Activated CD4-positive, alpha-beta T cell treated with anti-CD3 and anti-CD28 coated beads, Interleukin-2, amount 10 ng/mL, durations not matched to agents 24 days and 14 days (primary cell): Measurements from ENCODE around the gene PBX4. TPM values are rescaled to one million over a fixed set of nuclear protein-coding genes. Genes with fewer than 3 reads are reported as not detected.

Source experiments
- DNase-seq: peaks from one replicate; pipeline ENCODE4 v3.0.0; 2022
- H3K27ac Mint-ChIP-seq: one replicate; pipeline ENCODE4 v1.8.0; 2022; ENCODE audit warnings: mild to moderate bottlenecking, mixed read lengths
- H3K27me3 Mint-ChIP-seq: one replicate; pipeline ENCODE4 v1.8.0; 2022; ENCODE audit warnings: mixed read lengths
- H3K36me3 Mint-ChIP-seq: one replicate; pipeline ENCODE4 v1.8.0; 2022; ENCODE audit warnings: low read depth, mild to moderate bottlenecking, mixed read lengths
- H3K4me1 Mint-ChIP-seq: one replicate; pipeline ENCODE4 v1.8.0; 2021; ENCODE audit warnings: mixed read lengths
- H3K4me3 Mint-ChIP-seq: one replicate; pipeline ENCODE4 v1.8.0; 2022; ENCODE audit warnings: mild to moderate bottlenecking, moderate library complexity, mixed read lengths
- H3K9me3 Mint-ChIP-seq: one replicate; pipeline ENCODE4 v1.8.0; 2021; ENCODE audit warnings: mixed read lengths
- intact Hi-C: fragments of 100-400 bp; cut with micrococcal nuclease; formaldehyde crosslinking; loops from one replicate; pipeline ENCODE4 v1.15.1; 2023
- total RNA-seq: library from RNA; stranded (reverse); gene quantifications from 2 replicates; pipeline ENCODE4 v1.2.3, GENCODE V29; 2022

Gene PBX4
- total RNA-seq, 1 donor from 2014 or later, result 20.5 TPM

DNA sequence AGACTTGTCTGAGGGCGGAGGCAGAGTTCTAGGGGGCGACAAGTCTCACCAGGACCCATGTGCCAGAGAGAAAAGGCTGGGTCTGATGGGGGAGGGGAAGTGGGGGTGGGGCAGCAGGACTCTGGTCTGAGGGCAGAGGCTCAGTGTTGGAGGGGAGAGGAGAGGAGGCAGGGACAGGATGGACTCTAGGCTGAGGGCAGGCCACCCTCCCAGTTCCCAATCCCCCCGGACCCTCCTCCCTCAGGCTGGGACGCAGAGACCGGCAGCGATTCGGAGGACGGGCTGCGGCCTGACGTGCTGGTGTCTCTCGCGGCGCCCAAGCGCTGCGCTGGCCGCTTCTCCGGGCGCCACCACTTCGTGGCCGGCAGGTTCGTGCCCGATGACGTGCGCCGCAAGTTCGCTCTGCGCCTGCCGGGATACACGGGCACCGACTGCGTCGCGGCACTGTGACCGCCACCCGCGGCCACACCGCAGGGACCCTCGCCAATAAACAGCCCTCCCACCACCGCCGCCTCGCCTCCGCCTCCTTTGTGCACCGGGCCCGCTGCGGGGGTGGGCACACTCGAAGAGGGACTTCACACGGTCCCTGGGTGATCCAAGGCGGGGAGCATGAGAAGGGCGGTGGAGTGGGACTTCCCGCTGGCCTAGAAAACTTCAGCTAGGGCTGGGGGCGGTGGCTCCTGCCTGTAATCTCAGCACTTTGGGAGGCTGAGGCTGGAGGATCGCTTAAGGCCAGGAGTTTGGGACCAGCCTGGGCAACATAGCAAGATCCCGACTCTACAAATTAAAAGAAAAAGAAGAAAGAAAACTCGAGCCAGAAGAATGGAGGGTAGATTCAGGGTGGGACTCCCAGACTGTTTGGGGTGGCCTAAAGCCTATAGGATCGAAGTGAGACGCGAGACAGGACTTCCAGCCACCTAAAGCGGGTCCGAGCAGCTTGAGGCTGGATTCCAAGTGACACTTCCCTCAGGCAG is 81.1 kb downstream of the PBX4 start:
- intact Hi-C loops, result loop anchor here (10.0 kb wide), 1 partner anchor 197 kb away; the partner anchor contains the start of gene ZNF14
- no peaks in the 10 kb centered on the region for H3K9me3 Mint-ChIP-seq
- H3K27ac Mint-ChIP-seq, result peak overlapping the region; percentile 37
- H3K27me3 Mint-ChIP-seq, result peaks cover 17% of the 10 kb centered on the region
- DNase-seq, result no peak
- H3K4me3 Mint-ChIP-seq, result no peak overlapping the region
- H3K4me1 Mint-ChIP-seq, result peaks cover 23% of the 10 kb centered on the region
- H3K36me3 Mint-ChIP-seq, result peaks cover 6% of the 10 kb centered on the region

DNA sequence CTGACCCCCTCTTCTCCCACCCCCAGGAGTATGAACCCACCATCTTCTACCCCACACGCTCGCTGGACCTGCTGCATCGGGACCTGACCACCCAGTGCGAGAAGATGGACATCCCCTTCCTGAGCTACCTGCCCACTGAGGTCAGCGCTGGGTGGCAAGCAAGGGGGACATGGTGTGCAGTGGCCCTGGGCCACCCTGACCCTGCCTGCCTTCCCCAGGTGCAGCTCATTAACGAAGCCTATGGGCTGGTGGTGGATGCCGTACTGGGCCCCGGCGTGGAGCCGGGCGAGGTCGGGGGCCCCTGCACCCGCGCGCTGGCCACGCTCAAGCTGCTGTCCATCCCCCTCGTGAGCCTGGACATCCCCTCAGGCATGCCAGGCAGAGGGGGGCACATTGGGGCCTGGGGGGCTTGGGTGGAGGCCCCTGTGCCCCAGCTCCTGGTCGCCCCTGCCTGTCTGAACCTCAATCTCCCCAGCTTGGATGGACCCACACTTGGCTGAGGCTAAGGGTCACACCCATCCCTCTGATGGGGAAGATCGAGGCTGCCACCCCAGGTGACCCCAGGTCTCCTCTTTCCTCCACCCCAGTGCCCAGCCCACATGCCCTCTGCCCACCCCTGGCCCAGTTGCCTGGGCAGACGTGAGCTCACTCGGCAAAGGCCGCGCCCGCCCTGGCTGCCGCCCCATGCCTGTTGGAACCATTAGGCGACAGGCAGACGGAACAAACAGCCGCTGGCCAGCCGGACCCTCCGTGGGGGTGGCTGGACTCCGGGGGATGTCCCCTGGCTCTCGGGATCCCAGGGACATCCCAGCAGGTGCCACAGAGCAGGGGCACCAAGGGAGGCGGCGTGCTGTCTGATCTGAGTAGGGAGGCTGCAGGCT is 82.9 kb downstream of the PBX4 start:
- H3K27ac Mint-ChIP-seq, result no peak overlapping the region
- peaks cover 16% of the 10 kb centered on the region for H3K27me3 Mint-ChIP-seq
- no peak overlapping the region for H3K4me3 Mint-ChIP-seq
- peaks cover 17% of the 10 kb centered on the region for H3K36me3 Mint-ChIP-seq
- peaks cover 23% of the 10 kb centered on the region for H3K4me1 Mint-ChIP-seq
- no peak for DNase-seq
- intact Hi-C loops, result loop anchor here (10.0 kb wide), 1 partner anchor 199 kb away; the partner anchor contains the start of gene ZNF14
- no peaks in the 10 kb centered on the region for H3K9me3 Mint-ChIP-seq

DNA sequence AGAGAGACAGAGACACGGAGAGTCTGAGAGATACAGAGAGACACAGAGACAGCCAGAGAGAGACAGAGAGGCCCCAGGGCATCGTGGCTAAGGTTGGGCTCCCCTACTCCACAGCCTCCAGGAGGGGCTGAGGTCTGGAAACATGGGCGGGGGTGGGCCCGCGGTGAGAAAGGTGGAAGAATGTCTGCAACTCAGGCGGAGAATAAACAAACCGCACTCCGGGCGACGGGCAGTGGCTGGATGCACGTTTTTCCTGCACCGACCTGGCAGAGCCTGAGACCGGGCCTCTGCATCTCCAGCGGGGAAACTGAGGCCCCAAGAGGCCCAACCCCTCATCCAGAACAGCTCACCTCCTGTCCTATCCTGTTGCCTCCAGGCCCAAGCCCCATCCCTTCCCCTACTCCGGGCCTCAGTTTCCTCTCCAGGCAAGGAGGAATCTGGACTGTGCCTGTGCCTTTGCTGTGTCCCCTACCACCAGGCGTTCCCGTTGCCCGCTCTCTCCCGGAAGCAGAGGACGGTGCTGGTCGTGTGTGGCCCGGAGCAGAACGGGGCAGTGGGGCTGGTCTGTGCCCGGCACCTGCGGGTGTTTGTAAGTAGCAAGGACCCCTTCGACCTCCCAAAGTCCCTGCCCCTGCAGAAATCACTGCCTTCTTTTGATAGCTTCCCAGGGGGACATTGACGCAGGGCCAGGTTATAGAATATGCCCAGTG is 83.8 kb downstream of the PBX4 start:
- Mint-ChIP-seq H3K27me3 (peaks cover 16% of the 10 kb centered on the region), H3K4me3 (no peak overlapping the region), H3K36me3 (peaks cover 17% of the 10 kb centered on the region), H3K9me3 (no peaks in the 10 kb centered on the region), H3K27ac (no peak overlapping the region), H3K4me1 (peaks cover 23% of the 10 kb centered on the region)
- DNase-seq, result no peak
- intact Hi-C loops, result loop anchor here (10.0 kb wide), 1 partner anchor 200 kb away; the partner anchor contains the start of gene ZNF14

DNA sequence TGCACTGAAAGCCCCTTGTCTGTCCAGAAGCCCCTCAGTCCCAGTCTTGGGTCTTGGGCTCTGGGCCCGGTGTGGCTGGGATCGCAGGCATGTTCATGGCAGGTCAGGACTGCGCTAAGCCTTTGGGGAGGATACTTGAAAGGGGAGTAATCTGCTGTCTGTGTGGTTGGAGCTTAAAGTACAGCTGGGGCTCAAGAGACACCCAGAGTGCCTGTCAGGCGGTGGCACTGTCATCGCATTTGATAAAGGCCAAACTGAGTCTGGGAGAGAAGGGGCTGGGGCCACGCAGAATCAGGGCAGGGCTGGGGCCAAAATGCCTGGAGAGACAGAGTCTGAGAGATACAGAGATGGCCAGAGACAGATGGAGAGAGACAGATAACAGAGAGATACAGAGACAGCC is 84.6 kb downstream of the PBX4 start:
- Mint-ChIP-seq H3K27ac (no peak overlapping the region), H3K4me1 (peaks cover 22% of the 10 kb centered on the region), H3K9me3 (no peaks in the 10 kb centered on the region), H3K4me3 (no peak overlapping the region), H3K36me3 (peaks cover 20% of the 10 kb centered on the region), H3K27me3 (peaks cover 12% of the 10 kb centered on the region)
- DNase-seq, result no peak
- intact Hi-C loops, result loop anchor here (10.0 kb wide), 1 partner anchor 201 kb away; the partner anchor contains the start of gene ZNF14

DNA sequence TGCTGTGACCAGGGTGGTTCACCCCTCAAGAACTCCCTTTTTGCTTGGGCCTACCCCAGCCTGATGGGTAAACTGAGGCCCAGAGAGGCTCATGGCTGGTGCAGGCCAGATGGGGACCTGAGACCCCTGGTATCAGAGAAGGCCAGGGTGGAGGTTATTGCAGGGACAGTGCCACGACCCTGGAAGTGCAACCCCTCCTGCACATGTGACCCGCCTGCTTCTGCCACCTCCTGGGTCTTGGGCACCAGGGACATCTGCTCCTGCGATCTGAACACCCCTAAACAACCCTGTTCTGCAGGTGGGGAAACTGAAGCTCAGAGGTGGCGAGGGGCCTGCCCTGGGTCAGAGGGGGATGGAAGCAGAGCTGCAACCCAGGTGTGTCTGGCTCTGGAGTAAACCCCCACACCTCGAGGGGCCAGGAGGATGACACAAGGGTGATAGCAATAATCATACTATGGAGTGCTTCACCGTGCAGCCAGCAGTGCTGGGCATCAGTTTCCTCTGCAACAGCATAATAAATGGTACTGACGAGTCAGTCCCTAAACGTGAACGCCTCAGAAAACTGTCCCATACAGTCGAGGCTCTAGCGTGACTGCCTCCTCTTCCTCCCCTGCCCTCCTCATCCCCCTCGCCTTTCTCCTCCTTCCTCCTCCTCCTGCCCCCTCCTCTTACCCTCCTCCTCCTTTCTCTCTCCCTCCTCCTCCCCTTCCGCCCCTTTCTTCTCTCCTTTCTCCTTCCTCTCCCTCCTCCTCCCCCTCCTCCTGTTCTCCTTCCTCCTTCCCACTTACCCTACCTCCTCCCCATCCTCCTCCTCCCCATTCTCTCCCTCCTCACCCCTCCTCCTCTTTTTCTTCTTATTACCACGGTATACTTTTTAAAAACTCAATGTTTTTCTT is 85.4 kb downstream of the PBX4 start:
- intact Hi-C loops, result loop anchor here (1.0 to 10.0 kb wide), 3 partner anchors 21 to 202 kb away; partner anchors contain the start of gene ZNF14
- Mint-ChIP-seq H3K36me3 (peaks cover 20% of the 10 kb centered on the region), H3K27me3 (peaks cover 7% of the 10 kb centered on the region), H3K9me3 (no peaks in the 10 kb centered on the region), H3K4me1 (peaks cover 18% of the 10 kb centered on the region), H3K27ac (no peak overlapping the region), H3K4me3 (no peak overlapping the region)
- DNase-seq, result no peak

DNA sequence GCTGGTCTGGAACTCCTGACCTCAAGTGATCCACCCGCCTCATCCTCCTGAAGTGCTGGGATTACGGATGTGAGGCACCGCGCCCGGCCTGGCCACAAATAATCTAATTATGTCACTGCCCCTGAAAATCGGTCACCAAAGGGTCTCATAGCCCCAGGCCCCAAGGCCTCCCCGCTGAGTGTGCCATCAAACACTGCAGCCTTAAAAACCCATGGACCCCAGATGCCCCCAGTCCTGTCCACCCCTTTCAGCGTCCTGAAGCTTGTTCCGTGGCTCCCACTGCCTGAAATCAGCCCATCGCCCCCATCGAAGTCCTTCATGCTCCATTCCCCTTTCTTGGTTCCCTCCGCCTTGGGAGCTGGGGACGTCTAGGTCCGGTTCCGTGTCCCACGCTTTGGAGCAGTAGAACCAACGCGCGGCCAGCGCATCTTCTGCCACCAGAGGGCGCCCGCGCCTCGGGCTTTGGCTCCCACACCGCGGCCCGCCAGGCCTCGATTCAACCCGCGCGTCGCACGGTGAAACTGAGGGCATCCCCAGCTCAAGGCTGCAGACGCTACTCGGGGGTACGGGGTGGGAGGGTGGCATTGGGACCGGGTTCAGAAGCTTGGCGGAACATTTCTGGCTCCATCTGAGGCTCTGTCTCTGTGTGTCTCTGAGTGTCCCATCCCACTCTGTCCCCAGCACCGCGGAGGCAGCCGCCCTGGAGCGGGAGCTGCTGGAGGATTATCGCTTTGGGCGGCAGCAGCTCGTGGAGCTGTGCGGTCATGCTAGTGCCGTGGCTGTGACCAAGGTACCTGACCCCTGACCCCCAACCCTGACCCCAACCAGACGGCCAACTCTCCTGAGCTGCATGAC is 86.3 kb downstream of the PBX4 start:
- Mint-ChIP-seq H3K9me3 (no peaks in the 10 kb centered on the region), H3K4me3 (peak overlapping the region; percentile 14), H3K27ac (peak overlapping the region; percentile 47), H3K27me3 (peaks cover 3% of the 10 kb centered on the region), H3K36me3 (peaks cover 22% of the 10 kb centered on the region), H3K4me1 (peaks cover 16% of the 10 kb centered on the region)
- DNase-seq, result peak; percentile 96
- intact Hi-C loops, result loop anchor here (1.0 to 10.0 kb wide), 3 partner anchors 22 to 203 kb away; partner anchors contain the start of gene ZNF14

DNA sequence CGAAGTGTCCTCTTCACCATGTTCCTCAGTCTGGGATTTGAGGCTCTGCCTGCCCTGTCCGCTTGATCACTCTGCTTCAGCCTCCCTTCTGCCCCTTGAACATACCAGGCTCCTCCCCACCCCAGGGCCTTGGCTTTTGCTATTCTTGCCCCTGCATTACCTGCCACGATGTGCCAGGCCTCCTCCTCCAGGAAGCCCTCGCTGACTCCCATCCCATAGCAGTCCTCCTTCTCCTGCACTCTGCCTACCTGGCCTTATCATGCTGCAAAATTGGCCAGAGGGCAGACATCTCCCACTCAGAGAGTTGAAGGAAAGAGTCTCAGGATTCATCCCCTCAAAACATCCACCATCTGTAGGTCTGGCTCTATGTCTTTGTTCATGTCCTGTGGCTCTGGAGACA is 87.6 kb downstream of the PBX4 start:
- DNase-seq, result no peak
- no peak overlapping the region for H3K4me3 Mint-ChIP-seq
- intact Hi-C loops, result loop anchor here (10.0 kb wide), 1 partner anchor 204 kb away; the partner anchor contains the start of gene ZNF14
- peaks cover 15% of the 10 kb centered on the region for H3K4me1 Mint-ChIP-seq
- no peaks in the 10 kb centered on the region for H3K9me3 Mint-ChIP-seq
- H3K27me3 Mint-ChIP-seq, result no peaks in the 10 kb centered on the region
- peaks cover 21% of the 10 kb centered on the region for H3K36me3 Mint-ChIP-seq
- H3K27ac Mint-ChIP-seq, result peak overlapping the region; percentile 47

DNA sequence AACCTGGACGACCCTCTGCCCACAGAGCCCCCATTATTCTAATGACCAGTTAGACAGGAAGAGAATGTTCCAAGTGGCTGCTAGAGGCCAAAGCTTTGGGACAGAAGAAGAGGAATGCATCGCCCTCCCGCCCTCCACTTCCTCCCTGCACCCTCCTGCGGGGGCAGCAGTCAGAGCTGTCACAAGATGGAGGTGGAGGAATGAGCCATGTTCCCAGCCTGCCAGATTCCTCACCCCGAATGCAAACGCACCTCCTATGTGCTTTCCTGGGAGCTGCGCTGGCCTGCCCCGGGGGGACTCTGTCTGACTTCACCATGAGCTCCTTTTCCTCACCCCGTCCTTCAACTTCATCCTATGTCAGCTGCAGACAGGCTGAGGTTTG is 88.1 kb downstream of the PBX4 start:
- Mint-ChIP-seq H3K27me3 (no peaks in the 10 kb centered on the region), H3K9me3 (no peaks in the 10 kb centered on the region), H3K4me1 (peaks cover 15% of the 10 kb centered on the region), H3K27ac (no peak overlapping the region), H3K36me3 (peaks cover 21% of the 10 kb centered on the region), H3K4me3 (no peak overlapping the region)
- no peak for DNase-seq
- intact Hi-C loops, result loop anchor here (10.0 kb wide), 1 partner anchor 204 kb away; the partner anchor contains the start of gene ZNF14

DNA sequence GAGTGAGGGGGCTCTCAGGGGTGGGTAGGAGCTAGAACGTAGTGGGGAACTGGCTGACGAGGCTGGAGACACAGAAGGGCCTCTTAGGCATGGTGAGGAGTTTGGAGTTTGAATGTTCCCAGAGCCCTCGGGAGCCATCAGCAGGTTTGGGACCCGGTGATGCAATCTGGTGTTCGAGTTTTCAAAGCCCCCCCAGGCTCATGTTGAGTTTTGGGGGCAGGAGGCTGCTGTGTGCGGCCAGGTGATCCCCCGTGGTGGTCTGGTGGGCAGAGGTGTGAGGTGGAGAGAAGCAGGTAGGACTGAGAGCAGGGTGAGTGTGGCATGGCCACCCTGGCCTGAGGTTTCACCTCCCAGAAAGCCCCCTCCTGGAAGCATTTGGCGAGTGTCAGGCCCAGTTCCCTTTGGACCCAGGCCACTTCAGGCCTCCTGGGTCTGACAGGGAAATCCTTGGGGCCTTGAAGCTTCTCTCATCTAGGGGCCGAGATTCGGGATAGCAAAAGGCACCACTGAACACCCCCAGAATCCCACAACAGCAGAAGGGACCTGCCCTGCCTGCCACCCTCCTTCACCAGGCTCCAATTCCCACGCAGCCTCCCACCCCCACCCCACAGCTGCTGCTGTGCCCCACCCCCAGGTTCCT is 88.6 kb downstream of the PBX4 start:
- no peak overlapping the region for H3K4me3 Mint-ChIP-seq
- H3K36me3 Mint-ChIP-seq, result peaks cover 23% of the 10 kb centered on the region
- no peak overlapping the region for H3K27ac Mint-ChIP-seq
- no peaks in the 10 kb centered on the region for H3K27me3 Mint-ChIP-seq
- peaks cover 15% of the 10 kb centered on the region for H3K4me1 Mint-ChIP-seq
- no peaks in the 10 kb centered on the region for H3K9me3 Mint-ChIP-seq
- intact Hi-C loops, result loop anchor here (10.0 kb wide), 1 partner anchor 205 kb away; the partner anchor contains the start of gene ZNF14
- no peak for DNase-seq

DNA sequence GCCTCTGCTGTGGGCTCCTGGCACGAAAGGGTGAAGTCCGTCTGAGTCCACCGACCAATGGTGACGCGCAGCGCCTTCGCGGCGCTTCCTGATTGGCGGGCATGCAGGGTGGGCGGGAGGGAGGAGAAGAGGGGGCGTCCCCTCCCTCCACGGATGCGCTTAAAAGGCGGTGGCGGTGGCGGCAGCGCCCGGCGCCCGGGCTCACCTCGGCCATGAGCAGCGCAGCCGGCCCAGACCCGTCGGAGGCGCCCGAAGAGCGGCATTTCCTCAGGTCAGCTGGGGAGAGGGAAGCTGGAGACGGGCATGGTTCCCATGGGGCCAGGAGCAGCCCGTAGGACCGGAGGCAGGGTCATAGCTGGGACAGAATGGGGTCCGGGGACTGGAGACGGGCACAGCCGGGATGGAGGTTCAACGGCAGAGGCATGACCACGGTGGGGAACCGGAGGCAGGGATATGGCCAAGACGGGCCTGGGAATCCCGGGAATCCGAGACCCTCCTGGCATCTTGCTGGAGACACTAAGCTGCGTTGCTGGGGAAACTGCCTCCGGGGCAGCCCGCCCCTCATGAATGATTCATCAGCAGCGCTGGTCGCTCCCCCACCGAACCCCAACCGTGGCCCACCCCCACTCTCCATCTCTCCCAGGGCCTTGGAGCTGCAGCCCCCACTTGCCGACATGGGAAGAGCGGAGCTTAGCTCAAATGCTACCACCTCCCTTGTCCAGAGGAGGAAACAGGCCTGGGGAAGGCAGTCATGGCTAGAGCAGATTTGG is 89.6 kb downstream of the PBX4 start, which contains the start of gene YJEFN3:
Gene YJEFN3 (plus strand): TSS at position 191 of the 770 bp plus-strand sequence. CDS start 22 bp downstream, at position 213.
- H3K27ac Mint-ChIP-seq, result no peak within 1 kb of the TSS
- H3K4me1 Mint-ChIP-seq, result peaks cover 12% of the 10 kb centered on the region
- intact Hi-C loops, result no loop called here
- H3K27me3 Mint-ChIP-seq, result no peaks in the 10 kb centered on the region
- H3K9me3 Mint-ChIP-seq, result no peaks in the 10 kb centered on the region
- DNase-seq, result no peak
- no peak within 1 kb of the TSS for H3K4me3 Mint-ChIP-seq
- H3K36me3 Mint-ChIP-seq, result peaks cover 19% of the 10 kb centered on the region
